Suprapubic skin (tissue), 4 donors: ENCODE results near the gene KAT5. TPM values are rescaled to one million over a fixed set of nuclear protein-coding genes. Genes with fewer than 3 reads are reported as not detected.
"Not testable (repeated sequence)": the region's sequence is repeated elsewhere in the genome, so short reads cannot be mapped to it uniquely, and the experiment has no call there.

ENCODE experiments used
- DNase-seq, 2 donors: peaks; one replicate each; pipeline ENCODE4 v3.0.0-alpha.2; 2019; ENCODE audit warnings: low spot score in 2 of 2
- H3K27ac ChIP-seq: fragments of 200-600 bp; sonication (generic); one replicate; pipeline ENCODE4 v1.5.1; 2019
- H3K27me3 ChIP-seq: fragments of 200-600 bp; sonication (generic); one replicate; pipeline ENCODE4 v1.5.1; 2019
- H3K36me3 ChIP-seq: fragments of 200-600 bp; sonication (generic); one replicate; pipeline ENCODE4 v1.5.1; 2019
- H3K4me1 ChIP-seq: fragments of 200-600 bp; sonication (generic); one replicate; pipeline ENCODE4 v1.5.1; 2019
- H3K4me3 ChIP-seq: fragments of 200-600 bp; sonication (generic); one replicate; pipeline ENCODE4 v1.5.1; 2019; ENCODE audit warnings: mild to moderate bottlenecking
- H3K9me3 ChIP-seq: fragments of 200-600 bp; sonication (generic); one replicate; pipeline ENCODE4 v1.5.1; 2019
- EP300 ChIP-seq: sonication (generic); formaldehyde crosslinking; IDR thresholded peaks from one replicate; pipeline ENCODE4 v1.6.1; 2017; ENCODE audit warnings: antibody characterized with exemption
- POLR2A ChIP-seq, 2 donors: fragments of 450-650 bp; IDR thresholded peaks; one replicate each; pipeline ENCODE4 v1.6.1; 2017; ENCODE audit warnings: antibody characterized with exemption in 2 of 2, mild to moderate bottlenecking in 2 of 2, moderate library complexity in 2 of 2
- POLR2AphosphoS5 ChIP-seq, 3 donors: sonication (generic); formaldehyde crosslinking; IDR thresholded peaks; one replicate each; pipeline ENCODE4 v1.6.1; 2017; ENCODE audit warnings: antibody characterized with exemption in 3 of 3
- WGBS: methylation state at CpG from one replicate; pipeline ENCODE4 v1.1.5; 2018; 5-methylcytosine and 5-hydroxymethylcytosine counted together
- total RNA-seq, 4 donors: library from RNA; depleted of rRNA; stranded (reverse); fragments of >200 nt; gene quantifications; one replicate each; pipeline ENCODE4 v1.1.0, GENCODE V29; 2016
- TF ChIP-seq, protein P1 (sequence below), 2 donors: fragments of 200-600 bp in 1 of 2; fragments of 450-650 bp in 1 of 2; sonication (generic) in 1 of 2; IDR thresholded peaks; one replicate each; pipeline ENCODE4 v1.5.1; 2016 to 2019; ENCODE audit warnings: antibody characterized with exemption in 2 of 2, mild to moderate bottlenecking in 1 of 2, moderate library complexity in 1 of 2

The KAT5 gene
- total RNA-seq, 4 donors from 2014 or later = 69.8 to 103 (median 77.5) TPM

- Histone ChIP-seq H3K4me3 (no peak overlapping the region), H3K9me3 (no peaks in the 10 kb centered on the region), H3K27me3 (no peaks in the 10 kb centered on the region), H3K4me1 (peaks cover 7% of the 10 kb centered on the region), H3K36me3 (no peaks in the 10 kb centered on the region), H3K27ac (no peak overlapping the region)
- no peak for TF ChIP-seq EP300
- TF ChIP-seq POLR2AphosphoS5 (IDR thresholded peaks at IDR 0.05) = no peak
- TF ChIP-seq, protein P1, sequence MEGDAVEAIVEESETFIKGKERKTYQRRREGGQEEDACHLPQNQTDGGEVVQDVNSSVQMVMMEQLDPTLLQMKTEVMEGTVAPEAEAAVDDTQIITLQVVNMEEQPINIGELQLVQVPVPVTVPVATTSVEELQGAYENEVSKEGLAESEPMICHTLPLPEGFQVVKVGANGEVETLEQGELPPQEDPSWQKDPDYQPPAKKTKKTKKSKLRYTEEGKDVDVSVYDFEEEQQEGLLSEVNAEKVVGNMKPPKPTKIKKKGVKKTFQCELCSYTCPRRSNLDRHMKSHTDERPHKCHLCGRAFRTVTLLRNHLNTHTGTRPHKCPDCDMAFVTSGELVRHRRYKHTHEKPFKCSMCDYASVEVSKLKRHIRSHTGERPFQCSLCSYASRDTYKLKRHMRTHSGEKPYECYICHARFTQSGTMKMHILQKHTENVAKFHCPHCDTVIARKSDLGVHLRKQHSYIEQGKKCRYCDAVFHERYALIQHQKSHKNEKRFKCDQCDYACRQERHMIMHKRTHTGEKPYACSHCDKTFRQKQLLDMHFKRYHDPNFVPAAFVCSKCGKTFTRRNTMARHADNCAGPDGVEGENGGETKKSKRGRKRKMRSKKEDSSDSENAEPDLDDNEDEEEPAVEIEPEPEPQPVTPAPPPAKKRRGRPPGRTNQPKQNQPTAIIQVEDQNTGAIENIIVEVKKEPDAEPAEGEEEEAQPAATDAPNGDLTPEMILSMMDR (IDR thresholded peaks at IDR 0.05) = no peak
- no peak for TF ChIP-seq POLR2A (IDR thresholded peaks at IDR 0.05)
- DNase-seq = no peak
- WGBS = 47% methylated on average over 10 of the region's 10 CpGs
These were observed 55.4 kb downstream of the KAT5 start for GRCh38 chr11:65767406-65767805.

DNA sequence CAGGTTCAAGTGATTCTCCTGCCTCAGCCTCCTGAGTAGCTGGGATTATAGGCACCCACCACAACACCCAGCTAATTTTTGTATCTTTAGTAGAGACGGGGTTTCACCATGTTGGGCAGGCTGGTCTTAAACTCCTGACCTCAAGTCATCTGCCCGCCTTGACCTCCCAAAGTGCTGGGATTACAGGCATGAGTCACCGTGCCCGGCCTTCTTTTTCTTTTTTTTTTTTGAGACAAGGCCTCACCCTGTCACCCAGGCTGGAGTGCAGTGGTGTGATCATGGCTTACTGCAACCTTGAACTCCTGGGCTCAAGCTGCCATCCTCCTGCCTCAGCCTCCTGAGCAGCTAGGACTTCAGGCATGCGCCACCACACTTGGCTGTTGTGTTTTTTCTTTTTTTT is 55.8 kb downstream of the KAT5 start:
- H3K4me1 ChIP-seq, H3K9me3 ChIP-seq, H3K4me3 ChIP-seq, H3K27me3 ChIP-seq, DNase-seq, H3K27ac ChIP-seq, H3K36me3 ChIP-seq: not testable (repeated sequence)
- 76% methylated on average over 5 of the region's 5 CpGs for WGBS

Other genes with a start within 250 kb of the KAT5 start
- over 10,000 TPM; 10,207 to 42,728 (median 11,538) TPM for gene MALAT1, start 213.2 kb upstream of the KAT5 start, total RNA-seq
- 10 to 100 TPM; 63.2 to 83.6 (median 78.4) TPM for gene SCYL1, start 187.2 kb upstream of the KAT5 start, total RNA-seq
- 10 to 100 TPM; 65.1 to 86.7 (median 71.0) TPM for gene LTBP3, start 153.9 kb upstream of the KAT5 start, total RNA-seq
- 10 to 100 TPM; 60.9 to 97.4 (median 77.9) TPM for gene ZNRD2, start 141.8 kb upstream of the KAT5 start, total RNA-seq
- gene FAM89B, start 139.7 kb upstream of the KAT5 start, total RNA-seq = 100 to 1,000 TPM in 1 of 4 donors, 10 to 100 TPM in 3; 45.2 to 103 (median 72.0) TPM
- gene EHBP1L1, start 136.2 kb upstream of the KAT5 start, total RNA-seq = 100 to 1,000 TPM in 1 of 4 donors, 10 to 100 TPM in 3; 40.3 to 150 (median 56.2) TPM
- 100 to 1,000 TPM in 3 of 4 donors, 10 to 100 TPM in 1; 32.6 to 183 (median 144) TPM for gene KCNK7, start 116.5 kb upstream of the KAT5 start, total RNA-seq
- gene MAP3K11, start 98.0 kb upstream of the KAT5 start, total RNA-seq = 10 to 100 TPM; 29.2 to 45.5 (median 37.0) TPM
- 10 to 100 TPM; 38.5 to 59.3 (median 43.6) TPM for gene PCNX3, start 96.5 kb upstream of the KAT5 start, total RNA-seq
- gene SIPA1, start 74.2 kb upstream of the KAT5 start, total RNA-seq = 10 to 100 TPM; 14.9 to 21.6 (median 19.0) TPM
- gene RELA, start 49.3 kb upstream of the KAT5 start, total RNA-seq = 100 to 1,000 TPM in 2 of 4 donors, 10 to 100 TPM in 2; 71.7 to 111 (median 93.5) TPM
- gene RNASEH2C, start 8.5 kb downstream of the KAT5 start, total RNA-seq = 10 to 100 TPM; 24.5 to 53.8 (median 33.7) TPM
- gene AP5B1, start 68.7 kb downstream of the KAT5 start, total RNA-seq = 10 to 100 TPM; 26.3 to 55.9 (median 38.1) TPM
- 100 to 1,000 TPM in 2 of 4 donors, 10 to 100 TPM in 2; 64.4 to 196 (median 121) TPM for gene OVOL1, start 74.8 kb downstream of the KAT5 start, total RNA-seq
- 1 to 10 TPM in 1 of 4 donors, under 1 TPM in 1, not detected in 2; 0.76 to 1.1 TPM for gene SNX32, start 121.7 kb downstream of the KAT5 start, total RNA-seq
- 100 to 1,000 TPM; 331 to 608 (median 584) TPM for gene CFL1, start 145.9 kb downstream of the KAT5 start, total RNA-seq
- gene MUS81, start 148.2 kb downstream of the KAT5 start, total RNA-seq = 10 to 100 TPM; 22.8 to 46.2 (median 32.2) TPM
- gene EFEMP2, start 160.5 kb downstream of the KAT5 start, total RNA-seq = 10 to 100 TPM in 3 of 4 donors, 1 to 10 TPM in 1; 7.3 to 22.0 (median 13.0) TPM
- 1 to 10 TPM in 2 of 4 donors, under 1 TPM in 1, not detected in 1; 0.76 to 5.0 (median 1.4) TPM for gene CTSW, start 167.6 kb downstream of the KAT5 start, total RNA-seq
- 10 to 100 TPM; 46.9 to 89.3 (median 74.6) TPM for gene FIBP, start 176.2 kb downstream of the KAT5 start, total RNA-seq
- gene CCDC85B, start 178.4 kb downstream of the KAT5 start, total RNA-seq = 10 to 100 TPM; 16.0 to 35.8 (median 28.0) TPM
- 100 to 1,000 TPM in 1 of 4 donors, 10 to 100 TPM in 1, 1 to 10 TPM in 2; 5.0 to 118 (median 28.9) TPM for gene FOSL1, start 188.1 kb downstream of the KAT5 start, total RNA-seq
- 10 to 100 TPM; 17.4 to 21.6 (median 19.5) TPM for gene C11orf68, start 206.8 kb downstream of the KAT5 start, total RNA-seq
- 10 to 100 TPM; 54.2 to 82.5 (median 68.0) TPM for gene DRAP1, start 207.2 kb downstream of the KAT5 start, total RNA-seq
- gene TSGA10IP, start 233.2 kb downstream of the KAT5 start, total RNA-seq = not detected
- gene SART1, start 249.5 kb downstream of the KAT5 start, total RNA-seq = 10 to 100 TPM; 21.1 to 56.6 (median 26.1) TPM